GM23338 (cell line): ENCODE results near the gene SETD1A. TPM values are rescaled to one million over a fixed set of nuclear protein-coding genes. Genes with fewer than 3 reads are reported as not detected.

Experiments used
- ATAC-seq: fragments of 200-7000 bp; cut with Tn5 transposase; 3 replicates; pipeline ENCODE4 v1.9.1; 2020
- DNase-seq: peaks from one replicate; pipeline ENCODE4 v3.0.0-alpha.2; 2015; ENCODE audit warnings: low spot score
- H2AFZ ChIP-seq: fragments of 200-600 bp; sonication (generic); 2 replicates; pipeline ENCODE4 v1.8.0; 2016; ENCODE audit warnings: antibody characterized with exemption, mild to moderate bottlenecking, moderate library complexity
- H3F3A ChIP-seq: fragments of 200-600 bp; sonication (generic); replicated peaks from 2 replicates; pipeline ENCODE4 v1.8.0; 2017; ENCODE audit warnings: antibody characterized with exemption, mixed run types, low read depth
- H3K27ac ChIP-seq: fragments of 200-600 bp; sonication (generic); 2 replicates; pipeline ENCODE4 v1.6.1; 2016; ENCODE audit warnings: low read depth
- H3K27me3 ChIP-seq: fragments of 200-600 bp; sonication (generic); 2 replicates; pipeline ENCODE4 v1.8.0; 2016; ENCODE audit warnings: mild to moderate bottlenecking, mixed run types, moderate library complexity; ENCODE audit not compliant: insufficient read depth
- H3K36me3 ChIP-seq: fragments of 200-600 bp; sonication (generic); 2 replicates; pipeline ENCODE4 v1.8.0; 2016; ENCODE audit warnings: mild to moderate bottlenecking; ENCODE audit not compliant: insufficient read depth
- H3K4me1 ChIP-seq: fragments of 200-600 bp; sonication (generic); 2 replicates; pipeline ENCODE4 v1.8.0; 2016; ENCODE audit warnings: mild to moderate bottlenecking, moderate library complexity; ENCODE audit not compliant: insufficient read depth
- H3K4me2 ChIP-seq: fragments of 200-600 bp; sonication (generic); 2 replicates; pipeline ENCODE4 v1.7.1; 2017; ENCODE audit warnings: mixed run types
- H3K4me3 ChIP-seq: fragments of 200-600 bp; sonication (generic); 2 replicates; pipeline ENCODE4 v1.6.1; 2016; ENCODE audit warnings: mixed run types
- H3K79me2 ChIP-seq: fragments of 200-600 bp; sonication (generic); replicated peaks from 2 replicates; pipeline ENCODE4 v1.8.0; 2017; ENCODE audit warnings: mild to moderate bottlenecking; ENCODE audit not compliant: insufficient read depth
- H3K9me2 ChIP-seq: fragments of 200-600 bp; sonication (generic); 2 replicates; pipeline ENCODE4 v1.8.0; 2017; ENCODE audit not compliant: insufficient read depth
- H4K20me1 ChIP-seq: fragments of 200-600 bp; sonication (generic); replicated peaks from 2 replicates; pipeline ENCODE4 v1.8.0; 2017; ENCODE audit warnings: mild to moderate bottlenecking; ENCODE audit not compliant: insufficient read depth
- H3K27ac Mint-ChIP-seq: 2 replicates; pipeline ENCODE4 v1.8.0; 2020; ENCODE audit warnings: inconsistent platforms, mild to moderate bottlenecking, moderate library complexity, mixed read lengths
- H3K27me3 Mint-ChIP-seq: 3 replicates; pipeline ENCODE4 v1.8.0; 2022; ENCODE audit warnings: low read depth, mild to moderate bottlenecking, moderate library complexity, mixed read lengths, inconsistent platforms; ENCODE audit not compliant: insufficient read depth, poor library complexity
- H3K36me3 Mint-ChIP-seq: 3 replicates; pipeline ENCODE4 v1.8.0; 2021; ENCODE audit warnings: low read depth, mild to moderate bottlenecking, inconsistent platforms, moderate library complexity, mixed read lengths
- H3K4me1 Mint-ChIP-seq: 3 replicates; pipeline ENCODE4 v1.8.0; 2020; ENCODE audit warnings: mild to moderate bottlenecking, inconsistent platforms, mixed read lengths
- H3K4me3 Mint-ChIP-seq: 3 replicates; pipeline ENCODE4 v1.8.0; 2021; ENCODE audit warnings: moderate library complexity, mild to moderate bottlenecking, inconsistent platforms, mixed read lengths
- H3K9me3 Mint-ChIP-seq: 3 replicates; pipeline ENCODE4 v1.8.0; 2020; ENCODE audit warnings: moderate library complexity, mild to moderate bottlenecking, inconsistent platforms, mixed read lengths
- CREB1 ChIP-seq: fragments of 250-450 bp; sonication (Bioruptor Pico); IDR thresholded peaks from 2 replicates; pipeline ENCODE4 v1.5.0; 2020; ENCODE audit warnings: low read depth, mild to moderate bottlenecking, moderate library complexity
- CTCF ChIP-seq, 2 experiments: fragments of 200-600 bp in 1 of 2; sonication (generic) in 1 of 2; conservative IDR thresholded peaks; 2 replicates each; pipeline versions ENCODE4 v1.5.1 to v1.6.1; 2016 to 2017; ENCODE audit warnings: antibody characterized with exemption in 2 of 2, low read depth in 2 of 2, mild to moderate bottlenecking in 2 of 2, moderate library complexity in 1 of 2
- ETS1 ChIP-seq: IDR thresholded peaks from 2 replicates; pipeline ENCODE4 v1.6.1; 2016; ENCODE audit warnings: antibody characterized with exemption
- EZH2 ChIP-seq: fragments of 200-600 bp; sonication (generic); IDR thresholded peaks from one replicate; pipeline ENCODE4 v1.8.0; 2017; ENCODE audit warnings: antibody characterized with exemption, mild to moderate bottlenecking, low read depth; ENCODE audit not compliant: unreplicated experiment
- EZH2phosphoT487 ChIP-seq: fragments of 200-600 bp; sonication (generic); IDR thresholded peaks from one replicate; pipeline ENCODE4 v1.8.1; 2018; ENCODE audit warnings: antibody characterized with exemption; ENCODE audit not compliant: unreplicated experiment
- JUNB ChIP-seq: IDR thresholded peaks from one replicate; pipeline ENCODE4 v1.6.1; 2016; ENCODE audit warnings: antibody characterized with exemption; ENCODE audit not compliant: unreplicated experiment
- NANOG ChIP-seq: IDR thresholded peaks from 2 replicates; pipeline ENCODE4 v1.6.1; 2016; ENCODE audit warnings: antibody characterized with exemption, borderline replicate concordance
- POLR2AphosphoS5 ChIP-seq: IDR thresholded peaks from 2 replicates; pipeline ENCODE4 v1.6.1; 2016; ENCODE audit warnings: antibody characterized with exemption, low read depth
- REST ChIP-seq: IDR thresholded peaks from one replicate; pipeline ENCODE4 v1.6.1; 2018; ENCODE audit warnings: antibody characterized with exemption; ENCODE audit not compliant: unreplicated experiment
- STAT1 ChIP-seq: IDR thresholded peaks from one replicate; pipeline ENCODE4 v1.6.1; 2016; ENCODE audit warnings: antibody characterized with exemption; ENCODE audit not compliant: unreplicated experiment
- ZNF114 ChIP-seq: fragments of 250-450 bp; sonication (Bioruptor Pico); IDR thresholded peaks from 2 replicates; pipeline ENCODE4 v1.5.0; 2020; ENCODE audit warnings: mild to moderate bottlenecking, moderate library complexity
- ZNF331 ChIP-seq: fragments of 250-450 bp; sonication (Bioruptor Pico); IDR thresholded peaks from 2 replicates; pipeline ENCODE4 v1.5.0; 2020; ENCODE audit warnings: low read depth, mild to moderate bottlenecking, moderate library complexity
- ZNF462 ChIP-seq: fragments of 250-450 bp; sonication (Bioruptor Pico); IDR thresholded peaks from 2 replicates; pipeline ENCODE4 v1.5.0; 2020; ENCODE audit warnings: mild to moderate bottlenecking, moderate library complexity
- polyA plus RNA-seq: library from polyadenylated mRNA; unstranded; fragments of >200 nt; fragmentation: Nextera tagmentation; extraction: Ambion mirVana; gene quantifications from 2 replicates; pipeline ENCODE4 v1.2.1, GENCODE V29; 2016
- total RNA-seq: library from RNA; depleted of rRNA; stranded (reverse); fragments of >200 nt; shearing (Covaris generic); gene quantifications from 2 replicates; pipeline ENCODE4 v1.2.3, GENCODE V29; 2014

The SETD1A gene
- total and polyA plus RNA-seq, 2 experiments from 2014 or later: 10.8 to 21.9 TPM

GRCh38 chr16:31023252-31023602 lies 65.7 kb downstream of the SETD1A start:
- Histone ChIP-seq H3K4me1 (no peaks in the 10 kb centered on the region; the same call in 1 of the 2 replicates), H3F3A (no peaks in the 10 kb centered on the region), H3K79me2 (no peaks in the 10 kb centered on the region), H3K4me2 (no peak overlapping the region), H2AFZ (no peak overlapping the region), H3K36me3 (no peaks in the 10 kb centered on the region), H4K20me1 (no peaks in the 10 kb centered on the region), H3K27ac (no peak overlapping the region), H3K4me3 (no peak overlapping the region), H3K9me2 (no peaks in the 10 kb centered on the region), H3K27me3 (no peaks in the 10 kb centered on the region)
- Mint-ChIP-seq H3K4me3 (no peak overlapping the region), H3K9me3 (no peaks in the 10 kb centered on the region), H3K4me1 (peaks cover 5% of the 10 kb centered on the region; the same call in 2 of the 3 replicates), H3K27me3 (peaks cover 6% of the 10 kb centered on the region), H3K36me3 (no peaks in the 10 kb centered on the region), H3K27ac (no peak overlapping the region)
- ATAC-seq (no peak), DNase-seq (no peak)
- TF ChIP-seq ZNF462 (CRISPR knock-in tag) (no peak), EZH2phosphoT487 (no peak), JUNB (no peak), STAT1 (no peak), CTCF (conservative IDR thresholded peaks at IDR 0.05; ENCODE audit: low read depth in 2 of 2) (no peak), EZH2 (no peak), ZNF331 (CRISPR knock-in tag) (no peak), CREB1 (CRISPR knock-in tag) (no peak), NANOG (no peak), ZNF114 (no peak), POLR2AphosphoS5 (no peak), ETS1 (no peak), REST (no peak)
